Gastrocnemius medialis (tissue), 4 donors: ENCODE results near the gene SIX4.

Experiments
- POLR2A ChIP-seq, 2 donors: fragments of 450-650 bp; IDR thresholded peaks; one replicate each; pipeline ENCODE4 v1.6.1; 2017; ENCODE audit warnings: antibody characterized with exemption in 2 of 2, mild to moderate bottlenecking in 2 of 2, moderate library complexity in 2 of 2
- TF ChIP-seq, protein P1 (sequence below), 5 experiments: fragments of 450-650 bp in 3 of 5; fragments of 200-600 bp in 2 of 5; sonication (generic) in 2 of 5; IDR thresholded peaks in 4 of 5; conservative IDR thresholded peaks in 1 of 5; 1 replicate in 4 of 5; 2 replicates in 1 of 5; pipeline ENCODE4 v1.5.1; 2016 to 2019; ENCODE audit warnings: antibody characterized with exemption in 5 of 5, mild to moderate bottlenecking in 3 of 5, moderate library complexity in 3 of 5

DNA sequence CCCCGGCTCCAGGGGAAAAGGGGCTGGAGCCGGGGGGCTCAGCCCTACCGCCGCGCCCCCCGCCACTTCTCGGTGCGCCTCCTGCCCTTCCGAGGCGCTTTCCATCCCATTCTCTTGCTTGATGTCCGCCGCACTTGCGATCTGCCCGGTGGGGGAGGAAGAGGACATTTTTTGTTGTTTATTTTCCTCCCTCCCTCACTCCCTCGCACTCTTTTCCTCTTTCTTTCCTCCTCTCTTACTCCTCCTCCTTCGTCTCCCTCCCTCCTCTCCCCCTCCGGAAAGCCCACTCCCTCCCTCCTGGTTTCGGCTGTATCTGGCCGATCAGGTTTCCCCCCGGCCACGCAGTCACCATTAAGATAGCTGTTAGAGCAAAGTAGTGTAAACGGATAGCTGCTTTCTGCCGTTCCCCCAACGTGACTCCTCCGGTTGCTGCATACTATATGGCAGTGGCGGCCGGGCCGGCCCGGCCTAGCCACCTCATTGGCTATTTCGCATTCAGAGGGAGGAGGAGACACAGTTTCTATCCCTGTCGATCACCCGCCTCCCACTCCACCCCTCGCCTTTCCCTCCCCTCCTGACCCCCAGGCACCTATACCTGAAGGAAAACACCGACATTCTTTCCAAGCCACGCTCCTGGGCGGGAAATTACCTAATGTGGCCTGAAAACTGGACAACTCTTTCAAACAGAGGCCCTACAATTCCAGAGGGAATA lies at the start of gene SIX4:
- TF ChIP-seq, protein P1, sequence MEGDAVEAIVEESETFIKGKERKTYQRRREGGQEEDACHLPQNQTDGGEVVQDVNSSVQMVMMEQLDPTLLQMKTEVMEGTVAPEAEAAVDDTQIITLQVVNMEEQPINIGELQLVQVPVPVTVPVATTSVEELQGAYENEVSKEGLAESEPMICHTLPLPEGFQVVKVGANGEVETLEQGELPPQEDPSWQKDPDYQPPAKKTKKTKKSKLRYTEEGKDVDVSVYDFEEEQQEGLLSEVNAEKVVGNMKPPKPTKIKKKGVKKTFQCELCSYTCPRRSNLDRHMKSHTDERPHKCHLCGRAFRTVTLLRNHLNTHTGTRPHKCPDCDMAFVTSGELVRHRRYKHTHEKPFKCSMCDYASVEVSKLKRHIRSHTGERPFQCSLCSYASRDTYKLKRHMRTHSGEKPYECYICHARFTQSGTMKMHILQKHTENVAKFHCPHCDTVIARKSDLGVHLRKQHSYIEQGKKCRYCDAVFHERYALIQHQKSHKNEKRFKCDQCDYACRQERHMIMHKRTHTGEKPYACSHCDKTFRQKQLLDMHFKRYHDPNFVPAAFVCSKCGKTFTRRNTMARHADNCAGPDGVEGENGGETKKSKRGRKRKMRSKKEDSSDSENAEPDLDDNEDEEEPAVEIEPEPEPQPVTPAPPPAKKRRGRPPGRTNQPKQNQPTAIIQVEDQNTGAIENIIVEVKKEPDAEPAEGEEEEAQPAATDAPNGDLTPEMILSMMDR (IDR thresholded peaks at IDR 0.05 in 4 of 5, conservative IDR thresholded peaks at IDR 0.05 in 1 of 5), result peak in 1 of 5 experiments; percentile 1
- TF ChIP-seq POLR2A (IDR thresholded peaks at IDR 0.05), result peak; percentile 84 to 87
